ENCODE results near the gene MUC4.

DNA sequence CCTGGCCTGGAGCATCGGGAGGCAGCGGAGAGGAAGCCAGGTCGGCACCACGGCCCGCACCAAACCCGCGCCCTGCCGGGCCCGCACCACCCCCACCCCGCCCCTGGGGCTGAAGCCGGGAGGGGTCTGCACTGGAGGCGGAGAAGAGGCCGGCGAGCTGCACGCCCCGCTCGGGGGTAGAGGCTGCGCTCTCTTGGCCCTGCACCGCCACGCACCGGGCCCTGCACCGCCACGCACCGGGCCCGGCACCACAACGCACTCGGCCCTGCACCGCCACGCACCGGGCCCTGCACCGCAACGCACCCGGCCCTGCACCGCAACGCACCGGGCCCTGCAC, 49.5 kb downstream of the MUC4 start:
- TF ChIP-seq, protein P1, sequence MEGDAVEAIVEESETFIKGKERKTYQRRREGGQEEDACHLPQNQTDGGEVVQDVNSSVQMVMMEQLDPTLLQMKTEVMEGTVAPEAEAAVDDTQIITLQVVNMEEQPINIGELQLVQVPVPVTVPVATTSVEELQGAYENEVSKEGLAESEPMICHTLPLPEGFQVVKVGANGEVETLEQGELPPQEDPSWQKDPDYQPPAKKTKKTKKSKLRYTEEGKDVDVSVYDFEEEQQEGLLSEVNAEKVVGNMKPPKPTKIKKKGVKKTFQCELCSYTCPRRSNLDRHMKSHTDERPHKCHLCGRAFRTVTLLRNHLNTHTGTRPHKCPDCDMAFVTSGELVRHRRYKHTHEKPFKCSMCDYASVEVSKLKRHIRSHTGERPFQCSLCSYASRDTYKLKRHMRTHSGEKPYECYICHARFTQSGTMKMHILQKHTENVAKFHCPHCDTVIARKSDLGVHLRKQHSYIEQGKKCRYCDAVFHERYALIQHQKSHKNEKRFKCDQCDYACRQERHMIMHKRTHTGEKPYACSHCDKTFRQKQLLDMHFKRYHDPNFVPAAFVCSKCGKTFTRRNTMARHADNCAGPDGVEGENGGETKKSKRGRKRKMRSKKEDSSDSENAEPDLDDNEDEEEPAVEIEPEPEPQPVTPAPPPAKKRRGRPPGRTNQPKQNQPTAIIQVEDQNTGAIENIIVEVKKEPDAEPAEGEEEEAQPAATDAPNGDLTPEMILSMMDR (IDR thresholded peaks at IDR 0.05): no peak
- TF ChIP-seq ZFX (IDR thresholded peaks at IDR 0.05; ENCODE audit: borderline replicate concordance): no peak
